ENCODE results near the gene WIZ.

WIZ gene

GRCh38 chr19:15373644-15374043 is 76.1 kb downstream of the WIZ start:
- no peak for DNase-seq (ENCODE audit: low read depth)

- no peak for DNase-seq (ENCODE audit: low read depth)
Observed at GRCh38 chr19:15372891-15373301, 76.9 kb downstream of the WIZ start.

- no peak for DNase-seq (ENCODE audit: low read depth)
Observed at GRCh38 chr19:15372470-15372869, 77.3 kb downstream of the WIZ start.

- DNase-seq (ENCODE audit: low read depth): no peak
Observed at GRCh38 chr19:15371786-15372380, 77.9 kb downstream of the WIZ start.

- no peak for DNase-seq (ENCODE audit: low read depth)
Observed at GRCh38 chr19:15371119-15371518, 78.6 kb downstream of the WIZ start.

Measured in stimulated activated CD8-positive, alpha-beta memory T cell treated with anti-CD3 and anti-CD28 coated beads, Interleukin-15, amount 100 ng/mL, for 1 hour (primary cell).